ENCODE data around the gene CAP1.

CAP1 gene

DNA sequence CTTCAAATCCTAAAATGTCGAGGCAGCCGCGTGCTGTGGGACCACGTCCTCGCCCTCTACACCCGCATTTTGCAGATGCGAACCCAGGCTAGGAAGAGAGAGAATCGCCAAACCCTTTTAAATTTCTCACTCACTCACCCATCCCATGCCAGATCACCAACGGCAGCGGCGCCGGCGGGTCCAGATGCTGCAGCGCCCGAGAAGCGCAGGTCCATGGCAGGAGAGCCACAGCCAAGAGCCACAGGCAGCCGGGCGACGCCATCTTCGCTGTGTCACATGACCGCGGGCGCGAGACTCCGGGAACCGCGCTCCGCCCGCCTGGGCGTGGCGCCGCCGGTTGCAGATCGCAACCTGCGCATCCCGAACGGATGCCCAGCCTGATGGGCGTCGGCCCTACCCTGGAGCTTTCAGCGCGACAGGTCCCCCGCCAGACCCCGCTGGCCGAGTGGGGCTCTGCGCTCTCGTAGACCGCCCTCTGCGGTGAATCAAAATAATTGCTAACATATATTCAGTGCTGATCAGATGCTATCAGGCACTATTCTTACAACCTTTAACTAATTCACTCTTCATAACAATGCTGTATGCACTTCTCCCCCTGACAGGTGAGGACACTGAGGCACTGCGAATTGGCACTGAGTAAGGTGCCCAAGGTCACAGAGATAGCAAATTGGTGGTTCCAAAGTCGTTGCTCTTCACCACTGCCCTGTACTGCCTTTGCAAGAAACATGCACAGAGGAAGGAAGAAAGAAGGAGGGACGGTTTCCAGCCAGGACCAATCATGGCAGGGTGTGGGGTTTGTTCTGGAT is 56.7 kb downstream of the CAP1 start, which contains the start of gene PPT1:
TSS of gene PPT1 (minus strand) at position 276 of the 806 bp plus-strand sequence. CDS start at position 262, 14 bp downstream.
- peak; percentile 88 for DNase-seq (ENCODE audit: extremely low spot score)
- CTCF ChIA-PET, result interaction anchor here (0.8 to 1.8 kb wide), 4 partner anchors 19 to 241 kb away, joined by 3 to 5 read pairs (median 4); no protein-coding TSS in a partner anchor
- TF ChIP-seq, protein P1, sequence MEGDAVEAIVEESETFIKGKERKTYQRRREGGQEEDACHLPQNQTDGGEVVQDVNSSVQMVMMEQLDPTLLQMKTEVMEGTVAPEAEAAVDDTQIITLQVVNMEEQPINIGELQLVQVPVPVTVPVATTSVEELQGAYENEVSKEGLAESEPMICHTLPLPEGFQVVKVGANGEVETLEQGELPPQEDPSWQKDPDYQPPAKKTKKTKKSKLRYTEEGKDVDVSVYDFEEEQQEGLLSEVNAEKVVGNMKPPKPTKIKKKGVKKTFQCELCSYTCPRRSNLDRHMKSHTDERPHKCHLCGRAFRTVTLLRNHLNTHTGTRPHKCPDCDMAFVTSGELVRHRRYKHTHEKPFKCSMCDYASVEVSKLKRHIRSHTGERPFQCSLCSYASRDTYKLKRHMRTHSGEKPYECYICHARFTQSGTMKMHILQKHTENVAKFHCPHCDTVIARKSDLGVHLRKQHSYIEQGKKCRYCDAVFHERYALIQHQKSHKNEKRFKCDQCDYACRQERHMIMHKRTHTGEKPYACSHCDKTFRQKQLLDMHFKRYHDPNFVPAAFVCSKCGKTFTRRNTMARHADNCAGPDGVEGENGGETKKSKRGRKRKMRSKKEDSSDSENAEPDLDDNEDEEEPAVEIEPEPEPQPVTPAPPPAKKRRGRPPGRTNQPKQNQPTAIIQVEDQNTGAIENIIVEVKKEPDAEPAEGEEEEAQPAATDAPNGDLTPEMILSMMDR (IDR thresholded peaks at IDR 0.05; ENCODE audit: control extremely low read depth, extremely low read depth, low read depth, missing control alignments), result no peak
- POLR2A ChIA-PET, result no interaction called here

DNA sequence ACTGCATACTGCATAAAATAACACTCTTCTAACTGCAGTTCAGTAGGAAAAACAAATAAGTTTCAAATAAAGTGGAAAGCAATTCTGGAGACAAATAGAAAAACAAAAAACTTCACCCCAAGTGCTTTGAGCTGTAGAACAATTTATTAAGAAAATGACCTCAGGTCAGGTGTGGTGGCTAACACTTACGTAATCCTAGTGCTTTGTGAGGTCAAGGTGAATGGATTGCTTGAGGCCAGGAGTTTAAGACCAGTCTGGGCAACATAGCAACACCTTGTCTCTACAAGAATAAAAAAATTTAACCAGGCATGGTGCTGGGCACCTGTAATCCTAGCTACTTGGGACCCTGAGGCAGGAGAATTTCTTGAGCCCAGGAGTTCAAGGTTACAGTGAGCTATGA is 61.5 kb downstream of the CAP1 start:
- no peak for DNase-seq (ENCODE audit: extremely low spot score)
- ChIA-PET POLR2A (no interaction called here), CTCF (interaction anchor here (1.2 to 3.0 kb wide), 4 partner anchors 10 to 237 kb away, joined by 3 to 10 read pairs (median 6); no protein-coding TSS in a partner anchor)
- TF ChIP-seq, protein P1 (IDR thresholded peaks at IDR 0.05; ENCODE audit: control extremely low read depth, extremely low read depth, low read depth, missing control alignments), result no peak

DNA sequence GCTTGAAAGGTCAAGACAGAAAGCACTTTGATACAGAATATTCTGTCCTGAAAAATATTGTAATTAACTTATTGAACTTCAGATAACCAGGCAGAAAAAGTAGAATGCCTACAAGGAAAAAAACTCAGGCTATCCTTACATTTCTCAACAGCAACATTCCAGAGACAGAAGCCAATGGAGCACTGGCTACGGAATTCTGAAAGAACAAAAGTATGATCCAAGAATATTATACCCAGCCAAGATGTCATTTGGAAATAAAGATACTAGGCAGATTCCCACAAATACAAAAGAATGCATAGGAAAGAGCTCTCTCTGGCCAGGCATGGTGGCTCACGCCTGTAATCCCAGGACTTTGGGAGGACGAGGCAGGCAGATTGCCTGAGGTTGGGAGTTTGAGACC is 62.4 kb downstream of the CAP1 start:
- no peak for DNase-seq (ENCODE audit: extremely low spot score)
- TF ChIP-seq, protein P1 (IDR thresholded peaks at IDR 0.05; ENCODE audit: control extremely low read depth, extremely low read depth, low read depth, missing control alignments), result no peak
- ChIA-PET POLR2A (no interaction called here), CTCF (interaction anchor here (1.2 to 3.0 kb wide), 3 partner anchors 26 to 236 kb away, joined by 3 to 10 read pairs (median 8); no protein-coding TSS in a partner anchor)

DNA sequence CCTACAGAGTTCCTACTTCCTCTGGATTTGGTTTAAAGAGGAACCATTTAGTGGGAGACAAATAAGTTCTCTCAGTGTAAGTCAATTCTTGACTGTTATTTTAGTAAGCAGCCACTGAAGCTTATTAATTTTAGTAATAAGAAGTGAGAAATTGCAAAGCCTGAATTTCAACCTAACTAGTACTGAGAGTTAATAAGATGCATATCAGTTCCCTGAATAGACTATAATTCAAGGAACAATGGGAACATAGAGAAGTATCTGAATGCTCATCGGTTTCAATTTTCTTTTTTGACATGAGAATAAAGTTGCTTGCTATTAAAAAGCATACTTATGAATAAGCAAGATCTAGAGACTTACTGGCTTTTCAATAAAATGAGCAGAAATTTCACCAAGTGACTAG is 64.5 kb downstream of the CAP1 start:
- ChIA-PET CTCF (interaction anchor here (1.8 kb wide), 1 partner anchor 39 kb away, joined by 5 read pairs; no protein-coding TSS in a partner anchor), POLR2A (no interaction called here)
- TF ChIP-seq, protein P1 (IDR thresholded peaks at IDR 0.05; ENCODE audit: control extremely low read depth, extremely low read depth, low read depth, missing control alignments), result no peak

DNA sequence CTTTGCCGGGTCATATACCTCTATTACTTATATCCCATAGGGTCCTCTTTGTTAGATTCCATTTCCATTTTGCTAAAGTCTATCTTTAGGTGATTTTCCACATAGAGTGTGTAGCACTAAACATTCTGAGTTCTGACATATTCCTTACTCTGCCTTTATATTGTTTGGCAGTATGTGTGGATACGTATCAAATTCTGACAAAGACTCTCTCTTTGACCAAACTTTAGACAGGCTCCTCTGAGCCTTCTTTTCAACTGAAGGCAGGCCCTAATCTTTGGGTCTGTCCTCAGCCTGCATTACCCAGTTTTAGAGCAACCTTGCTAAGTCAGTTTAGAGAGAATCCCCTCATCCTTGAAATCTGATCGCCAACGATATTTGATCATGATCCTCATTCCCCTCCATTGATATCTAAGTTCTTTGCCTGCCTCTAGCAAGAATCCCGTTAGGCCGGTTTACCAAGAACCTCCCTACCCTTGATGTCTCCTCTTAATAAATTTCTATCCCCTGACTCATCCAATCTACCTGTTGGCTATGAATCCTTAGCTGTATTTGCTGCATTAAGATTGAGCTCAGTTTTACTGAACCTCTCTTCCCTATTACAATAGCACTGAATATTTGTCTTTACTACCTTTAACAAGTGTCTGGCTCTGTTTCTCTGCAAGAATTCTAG is 66.9 kb downstream of the CAP1 start:
- ChIA-PET CTCF (interaction anchor here (1.3 kb wide), 1 partner anchor 231 kb away, joined by 5 read pairs; no protein-coding TSS in a partner anchor), POLR2A (no interaction called here)
- no peak for DNase-seq (ENCODE audit: extremely low spot score)
- TF ChIP-seq, protein P1 (IDR thresholded peaks at IDR 0.05; ENCODE audit: control extremely low read depth, extremely low read depth, low read depth, missing control alignments), result no peak

More for the DNA sequence above, 64.5 kb downstream of the CAP1 start:
- no peak for DNase-seq (ENCODE audit: extremely low spot score)

DNA sequence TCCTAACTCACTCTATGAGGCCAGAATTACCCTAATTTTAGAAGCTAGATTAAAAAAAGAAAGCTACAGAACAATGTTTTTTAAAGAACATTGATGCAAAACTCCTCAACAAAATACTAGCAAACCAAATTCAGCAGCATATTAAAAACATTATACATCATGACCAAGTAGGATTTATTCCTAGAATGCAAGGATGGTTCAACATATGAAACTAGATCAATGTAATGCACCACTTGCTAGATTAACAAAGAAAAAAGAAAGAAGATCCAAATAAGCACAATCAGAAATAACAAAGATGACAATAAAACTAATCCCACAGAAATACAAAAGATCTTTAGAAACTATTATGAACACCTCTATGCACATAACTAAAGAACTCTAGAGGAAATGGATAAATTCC is 69.9 kb downstream of the CAP1 start:
- POLR2A ChIA-PET, result no interaction called here
- CTCF ChIA-PET, result no interaction called here
- no peak for DNase-seq (ENCODE audit: extremely low spot score)
- TF ChIP-seq, protein P1 (IDR thresholded peaks at IDR 0.05; ENCODE audit: control extremely low read depth, extremely low read depth, low read depth, missing control alignments), result no peak

All from GM10248 (cell line).